Stimulated activated CD8-positive, alpha-beta memory T cell treated with anti-CD3 and anti-CD28 coated beads, Interleukin-12 subunit alpha, Interleukin-12 subunit beta, amount 100 ng/mL, for 24 hours (primary cell): ENCODE results near the gene GDAP2.

Experiments used
- DNase-seq: peaks from one replicate; pipeline ENCODE4 v3.0.0-alpha.2; 2020; ENCODE audit errors: extremely low read depth

The GDAP2 gene

GRCh38 chr1:117841117-117841650 is 88.2 kb downstream of the GDAP2 start:
- no peak for DNase-seq

- no peak for DNase-seq
Measured at GRCh38 chr1:117838911-117839310, 90.5 kb downstream of the GDAP2 start.

GRCh38 chr1:117836069-117836468 is 93.4 kb downstream of the GDAP2 start:
- no peak for DNase-seq

- no peak for DNase-seq
Measured at GRCh38 chr1:117834416-117834815, 95.0 kb downstream of the GDAP2 start.

- no peak for DNase-seq
Measured at GRCh38 chr1:117832453-117832852, 97.0 kb downstream of the GDAP2 start.

GRCh38 chr1:117830222-117830621 is 99.2 kb downstream of the GDAP2 start:
- DNase-seq: no peak

- DNase-seq: no peak
Measured at GRCh38 chr1:117828201-117828600, 101.2 kb downstream of the GDAP2 start.

GRCh38 chr1:117826540-117827078 is 102.8 kb downstream of the GDAP2 start:
- DNase-seq: no peak

- DNase-seq: no peak
Measured at GRCh38 chr1:117826119-117826518, 103.3 kb downstream of the GDAP2 start.

GRCh38 chr1:117825414-117825813 is 104.0 kb downstream of the GDAP2 start:
- DNase-seq: no peak

- no peak for DNase-seq
Measured at GRCh38 chr1:117824616-117825015, 104.8 kb downstream of the GDAP2 start.

- DNase-seq: no peak
Measured at GRCh38 chr1:117821774-117822482, 107.5 kb downstream of the GDAP2 start.

GRCh38 chr1:117821382-117821755 is 108.1 kb downstream of the GDAP2 start:
- DNase-seq: no peak

- no peak for DNase-seq
Measured at GRCh38 chr1:117820694-117821381, 108.6 kb downstream of the GDAP2 start.

GRCh38 chr1:117820096-117820495 is 109.3 kb downstream of the GDAP2 start:
- no peak for DNase-seq

- DNase-seq: no peak
Measured at GRCh38 chr1:117819301-117819700, 110.1 kb downstream of the GDAP2 start.

- DNase-seq: no peak
Measured at GRCh38 chr1:117818456-117818855, 111.0 kb downstream of the GDAP2 start.

GRCh38 chr1:117817629-117818028 is 111.8 kb downstream of the GDAP2 start:
- DNase-seq: no peak

- no peak for DNase-seq
Measured at GRCh38 chr1:117815926-117816325, 113.5 kb downstream of the GDAP2 start.

- DNase-seq: no peak
Measured at GRCh38 chr1:117814856-117815797, 114.3 kb downstream of the GDAP2 start.
